ENCODE data around the gene CPED1. TPM values are rescaled to one million over a fixed set of nuclear protein-coding genes. Genes with fewer than 3 reads are reported as not detected.

The CPED1 gene
- total and polyA plus RNA-seq, 10 of the 15 experiments (the other 5 are each of a cell fraction or from before 2014, with no cell fraction given), result 0.01 to 0.77 (median 0.10) TPM; not detected in 1

DNA sequence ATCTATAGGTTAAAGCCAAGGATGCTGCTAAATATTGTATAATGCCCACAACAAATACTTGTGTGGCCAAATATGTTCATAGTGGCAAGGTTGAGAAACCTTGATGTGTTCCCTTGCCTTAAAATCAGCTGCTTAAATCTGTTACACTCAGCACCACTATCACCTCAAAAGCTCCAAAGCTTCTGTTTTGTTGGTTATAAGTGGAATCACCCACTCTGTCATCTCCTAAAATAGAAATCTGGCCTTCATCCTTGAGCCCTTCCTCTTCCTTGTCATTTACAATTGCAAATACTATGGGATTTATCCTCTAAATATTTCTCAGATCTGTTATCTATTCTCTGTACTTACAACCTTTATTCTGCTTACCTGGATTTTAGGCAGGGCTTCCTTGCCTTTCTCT, 61.4 kb downstream of the CPED1 start (continued):
- no peak for TF ChIP-seq HDGF (IDR thresholded peaks at IDR 0.05)

DNA sequence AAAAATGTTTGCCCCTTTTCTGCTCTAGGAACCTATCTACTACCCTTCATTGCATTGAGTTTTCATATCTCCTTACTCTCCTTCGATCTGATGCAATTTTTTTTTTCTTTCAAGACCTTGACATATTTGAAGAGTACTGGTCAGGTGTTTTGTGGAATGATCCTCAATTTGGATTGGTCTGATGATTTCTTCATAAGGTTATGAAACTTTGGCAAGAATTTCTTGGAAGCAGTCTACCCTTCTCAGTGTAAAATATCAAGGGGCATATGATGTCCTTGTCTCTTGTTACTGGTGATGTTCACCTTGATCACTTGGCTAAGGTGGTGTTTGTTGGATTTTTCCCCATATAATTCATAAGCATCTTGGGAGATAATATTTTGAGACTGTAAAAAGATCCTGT, 64.7 kb downstream of the CPED1 start:
- Histone ChIP-seq H3K9me3 (replicated peaks; ENCODE audit: control insufficient read depth, insufficient read depth, low read length) (no peaks in the 10 kb centered on the region), H4K20me1 (ENCODE audit: control insufficient read depth, insufficient read depth) (no peaks in the 10 kb centered on the region), H3K4me2 (ENCODE audit: control insufficient read depth, insufficient read depth) (no peak overlapping the region), H3K4me1 (ENCODE audit: control insufficient read depth, insufficient read depth, low read length) (no peaks in the 10 kb centered on the region), H3K4me3 (no peak overlapping the region), H3K27me3 (replicated peaks in 1 of 2; ENCODE audit: control insufficient read depth in 2 of 2, insufficient read depth in 2 of 2, low read length in 1 of 2) (no peaks in the 10 kb centered on the region), H3K36me3 (ENCODE audit: control insufficient read depth in 2 of 2, insufficient read depth in 2 of 2, low read length in 1 of 2) (no peaks in the 10 kb centered on the region), H2AFZ (ENCODE audit: control insufficient read depth, low read depth, low read length) (no peak overlapping the region), H3K79me2 (ENCODE audit: control insufficient read depth, insufficient read depth, low read length) (no peaks in the 10 kb centered on the region), H3K9ac (ENCODE audit: control insufficient read depth, insufficient read depth, low read length) (no peak overlapping the region), H3K27ac (ENCODE audit: control insufficient read depth, insufficient read depth) (no peak overlapping the region)
- POLR2A ChIA-PET, result no interaction called here
- ATAC-seq, result no peak
- CTCF ChIA-PET, result interaction anchor here (1.8 kb wide), 1 partner anchor 66 kb away, joined by 4 read pairs; no protein-coding TSS in a partner anchor
- 83% methylated on average over 1 of the region's 1 CpG for WGBS (ENCODE audit: insufficient coverage, insufficient replicate concordance, low lambda C conversion rate, missing lambda C conversion rate)
- no TSS peak for BruUV-seq (replicated peaks)
- intact Hi-C loops (cut with micrococcal nuclease; ENCODE audit: unreplicated experiment), result no loop called here
- RAD21 ChIA-PET (ENCODE audit: unreplicated experiment), result no interaction called here
- in situ Hi-C loops (cut with MboI), result no loop called here
- TF ChIP-seq, protein P1, sequence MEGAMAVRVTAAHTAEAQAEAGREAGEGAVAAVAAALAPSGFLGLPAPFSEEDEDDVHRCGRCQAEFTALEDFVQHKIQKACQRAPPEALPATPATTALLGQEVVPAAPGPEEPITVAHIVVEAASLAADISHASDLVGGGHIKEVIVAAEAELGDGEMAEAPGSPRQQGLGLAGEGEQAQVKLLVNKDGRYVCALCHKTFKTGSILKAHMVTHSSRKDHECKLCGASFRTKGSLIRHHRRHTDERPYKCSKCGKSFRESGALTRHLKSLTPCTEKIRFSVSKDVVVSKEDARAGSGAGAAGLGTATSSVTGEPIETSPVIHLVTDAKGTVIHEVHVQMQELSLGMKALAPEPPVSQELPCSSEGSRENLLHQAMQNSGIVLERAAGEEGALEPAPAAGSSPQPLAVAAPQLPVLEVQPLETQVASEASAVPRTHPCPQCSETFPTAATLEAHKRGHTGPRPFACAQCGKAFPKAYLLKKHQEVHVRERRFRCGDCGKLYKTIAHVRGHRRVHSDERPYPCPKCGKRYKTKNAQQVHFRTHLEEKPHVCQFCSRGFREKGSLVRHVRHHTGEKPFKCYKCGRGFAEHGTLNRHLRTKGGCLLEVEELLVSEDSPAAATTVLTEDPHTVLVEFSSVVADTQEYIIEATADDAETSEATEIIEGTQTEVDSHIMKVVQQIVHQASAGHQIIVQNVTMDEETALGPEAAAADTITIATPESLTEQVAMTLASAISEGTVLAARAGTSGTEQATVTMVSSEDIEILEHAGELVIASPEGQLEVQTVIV (IDR thresholded peaks at IDR 0.05; ENCODE audit: borderline replicate concordance, partially characterized antibody), result no peak
- TF ChIP-seq, protein P2, sequence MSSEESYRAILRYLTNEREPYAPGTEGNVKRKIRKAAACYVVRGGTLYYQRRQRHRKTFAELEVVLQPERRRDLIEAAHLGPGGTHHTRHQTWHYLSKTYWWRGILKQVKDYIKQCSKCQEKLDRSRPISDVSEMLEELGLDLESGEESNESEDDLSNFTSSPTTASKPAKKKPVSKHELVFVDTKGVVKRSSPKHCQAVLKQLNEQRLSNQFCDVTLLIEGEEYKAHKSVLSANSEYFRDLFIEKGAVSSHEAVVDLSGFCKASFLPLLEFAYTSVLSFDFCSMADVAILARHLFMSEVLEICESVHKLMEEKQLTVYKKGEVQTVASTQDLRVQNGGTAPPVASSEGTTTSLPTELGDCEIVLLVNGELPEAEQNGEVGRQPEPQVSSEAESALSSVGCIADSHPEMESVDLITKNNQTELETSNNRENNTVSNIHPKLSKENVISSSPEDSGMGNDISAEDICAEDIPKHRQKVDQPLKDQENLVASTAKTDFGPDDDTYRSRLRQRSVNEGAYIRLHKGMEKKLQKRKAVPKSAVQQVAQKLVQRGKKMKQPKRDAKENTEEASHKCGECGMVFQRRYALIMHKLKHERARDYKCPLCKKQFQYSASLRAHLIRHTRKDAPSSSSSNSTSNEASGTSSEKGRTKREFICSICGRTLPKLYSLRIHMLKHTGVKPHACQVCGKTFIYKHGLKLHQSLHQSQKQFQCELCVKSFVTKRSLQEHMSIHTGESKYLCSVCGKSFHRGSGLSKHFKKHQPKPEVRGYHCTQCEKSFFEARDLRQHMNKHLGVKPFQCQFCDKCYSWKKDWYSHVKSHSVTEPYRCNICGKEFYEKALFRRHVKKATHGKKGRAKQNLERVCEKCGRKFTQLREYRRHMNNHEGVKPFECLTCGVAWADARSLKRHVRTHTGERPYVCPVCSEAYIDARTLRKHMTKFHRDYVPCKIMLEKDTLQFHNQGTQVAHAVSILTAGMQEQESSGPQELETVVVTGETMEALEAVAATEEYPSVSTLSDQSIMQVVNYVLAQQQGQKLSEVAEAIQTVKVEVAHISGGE (CRISPR knock-in tag; IDR thresholded peaks at IDR 0.05), result no peak
- no peak for TF ChIP-seq BACH1 (IDR thresholded peaks at IDR 0.05; ENCODE audit: borderline replicate concordance)
- TF ChIP-seq SUPT20H (IDR thresholded peaks at IDR 0.05; ENCODE audit: borderline replicate concordance, control insufficient read depth, low read depth, low read length), result no peak
- TF ChIP-seq CREM (IDR thresholded peaks at IDR 0.05; ENCODE audit: low read depth), result no peak
- no peak for TF ChIP-seq SREBF1 (IDR thresholded peaks at IDR 0.05; ENCODE audit: low read length)
- no peak for TF ChIP-seq EZH2 (IDR thresholded peaks at IDR 0.05; ENCODE audit: borderline replicate concordance, control insufficient read depth, low read depth, low read length)
- no peak for TF ChIP-seq SIN3A (IDR thresholded peaks at IDR 0.05; ENCODE audit: low read depth, low read length)
- TF ChIP-seq NBN (IDR thresholded peaks at IDR 0.05), result no peak
- no peak for TF ChIP-seq RBBP5 (conservative IDR thresholded peaks at IDR 0.05)
- TF ChIP-seq EED (IDR thresholded peaks at IDR 0.05; ENCODE audit: low read depth), result no peak
- TF ChIP-seq ZNF384 (IDR thresholded peaks at IDR 0.05; ENCODE audit: borderline replicate concordance, low read depth, low read length), result no peak
- FAIRE-seq, result no peak
- no peak for DNase-seq (ENCODE audit: low read depth, low spot score)
- SMC1A ChIA-PET (ENCODE audit: uncharacterized antibody, unreplicated experiment), result interaction anchor here (1.1 kb wide), 1 partner anchor 11 kb away, joined by 6 read pairs; no protein-coding TSS in a partner anchor
